G401 (cell line): ENCODE results near the gene NANOS3. TPM values are rescaled to one million over a fixed set of nuclear protein-coding genes. Genes with fewer than 3 reads are reported as not detected.

Experiments
- DNase-seq: peaks from one replicate; pipeline ENCODE4 v3.0.0-alpha.2; 2015; ENCODE audit warnings: low spot score
- in situ Hi-C: cut with HindIII; loops from 2 replicates; pipeline ENCODE4 v1.10.0; 2016; ENCODE audit warnings: low sequenced_read_pairs, mixed read lengths
- total RNA-seq: library from RNA; depleted of rRNA; stranded (reverse); fragments of >200 nt; shearing (Covaris generic); gene quantifications from 2 replicates; pipeline ENCODE4 v1.2.3, GENCODE V29; 2014

The NANOS3 gene
- total RNA-seq, 1 experiment from 2014 or later = 3.0 TPM

- in situ Hi-C loops = no loop called here
- DNase-seq = no peak
Observed at GRCh38 chr19:13882419-13882795, 5.5 kb downstream of the NANOS3 start.

DNA sequence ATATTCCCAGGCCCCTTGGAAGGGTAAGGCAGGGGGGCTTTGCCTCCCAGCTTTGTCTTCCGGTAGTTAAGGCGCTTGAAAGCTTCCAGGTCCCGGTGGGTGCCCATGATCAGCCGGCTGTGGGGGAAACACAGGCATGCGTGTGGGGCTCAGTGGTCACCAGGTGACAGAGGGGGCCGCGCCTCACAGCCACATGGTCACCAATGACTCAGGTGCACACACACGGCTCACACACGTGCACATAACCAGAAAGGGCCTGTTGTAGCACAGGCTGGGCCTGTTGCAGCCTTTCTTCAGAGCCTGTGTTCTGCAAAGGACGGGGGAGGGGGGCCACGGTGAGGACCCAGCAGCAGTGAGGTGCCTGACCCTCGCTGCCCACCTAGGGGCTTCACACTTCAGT is 5.9 kb downstream of the NANOS3 start:
- in situ Hi-C loops = no loop called here

DNA sequence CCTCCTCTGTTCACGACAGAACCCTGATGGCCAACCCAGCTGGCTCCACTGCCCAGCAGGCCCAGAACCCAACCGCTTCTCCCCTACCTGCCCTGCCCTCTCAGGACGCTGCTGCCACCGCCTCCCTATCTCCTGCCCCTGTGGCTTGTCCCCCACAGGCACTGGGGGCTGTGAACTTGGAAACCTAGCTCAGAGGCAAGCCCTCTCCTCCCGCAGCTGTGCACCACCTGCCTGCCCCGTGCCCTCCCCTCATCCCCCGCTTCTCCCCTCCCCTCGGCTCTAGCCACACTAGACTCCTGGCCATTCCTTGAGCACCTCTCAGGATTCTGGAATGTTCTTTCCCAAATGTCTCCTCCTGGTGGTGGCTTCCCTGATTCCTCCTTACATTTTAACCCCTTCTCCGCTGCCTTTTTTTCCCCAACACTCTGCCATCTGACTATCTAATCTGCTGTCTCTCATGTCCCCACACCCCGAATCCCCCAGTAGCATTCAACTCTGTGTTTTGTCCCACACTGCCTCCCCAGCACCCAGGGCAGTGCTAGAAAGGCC is 6.7 kb downstream of the NANOS3 start:
- in situ Hi-C loops = no loop called here
- no peak for DNase-seq

More for the DNA sequence above, 5.9 kb downstream of the NANOS3 start:
- DNase-seq = no peak

GRCh38 chr19:13884726-13885591 is 8.0 kb downstream of the NANOS3 start:
- no peak for DNase-seq
- in situ Hi-C loops = no loop called here

DNA sequence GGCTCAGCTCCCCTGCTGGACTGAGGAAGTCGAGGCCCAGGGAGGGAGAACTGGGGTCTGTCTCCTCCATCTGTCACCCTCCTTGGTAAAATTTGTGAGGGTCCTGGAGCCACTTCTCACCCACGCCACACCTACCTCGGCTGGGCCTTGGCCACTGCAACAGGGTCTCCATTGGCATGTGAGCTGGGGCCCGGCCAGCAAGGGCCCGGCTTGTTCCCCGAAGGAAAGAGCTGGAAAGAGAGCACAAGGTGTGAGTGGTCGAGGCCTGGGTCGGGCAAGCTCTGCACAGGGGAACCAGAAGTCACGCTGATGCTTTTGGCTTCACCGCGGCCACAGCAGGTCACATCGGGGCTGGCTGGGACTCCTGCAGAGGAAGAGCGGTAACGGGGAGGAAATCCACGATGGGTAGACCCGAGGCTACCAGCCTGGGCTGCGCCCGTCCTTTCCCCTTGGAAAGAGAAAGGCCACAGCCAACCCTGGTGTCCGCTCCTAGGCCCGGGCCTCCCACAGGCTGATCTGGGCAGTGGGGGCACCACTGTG is 9.0 kb downstream of the NANOS3 start:
- in situ Hi-C loops = no loop called here

GRCh38 chr19:13887018-13887436 is 10.1 kb downstream of the NANOS3 start:
- no peak for DNase-seq
- in situ Hi-C loops = no loop called here

More for the DNA sequence above, 9.0 kb downstream of the NANOS3 start:
- DNase-seq = no peak

DNA sequence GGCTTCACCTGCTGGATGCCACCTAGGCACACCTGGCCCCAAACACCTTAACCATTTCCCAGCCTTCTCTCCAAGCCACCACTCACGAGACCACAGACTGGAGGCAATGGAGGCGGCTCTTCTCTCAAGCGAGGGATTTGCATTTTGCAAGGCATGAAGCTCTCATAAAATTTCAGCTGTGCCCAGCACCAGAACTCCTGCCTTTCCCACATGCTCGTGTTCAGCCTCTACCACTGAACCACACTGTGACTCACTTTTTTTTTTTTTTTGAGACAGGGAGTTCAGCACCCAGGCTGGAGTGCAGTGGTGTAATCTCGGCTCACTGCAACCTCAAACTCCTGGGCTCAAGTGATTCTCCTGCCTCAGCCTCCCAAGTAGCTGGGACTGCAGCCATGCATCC is 10.6 kb downstream of the NANOS3 start:
- DNase-seq = no peak
- in situ Hi-C loops = no loop called here

- peak; percentile 74 for DNase-seq
- in situ Hi-C loops = no loop called here
Observed at GRCh38 chr19:13888281-13888680, 11.3 kb downstream of the NANOS3 start.

DNA sequence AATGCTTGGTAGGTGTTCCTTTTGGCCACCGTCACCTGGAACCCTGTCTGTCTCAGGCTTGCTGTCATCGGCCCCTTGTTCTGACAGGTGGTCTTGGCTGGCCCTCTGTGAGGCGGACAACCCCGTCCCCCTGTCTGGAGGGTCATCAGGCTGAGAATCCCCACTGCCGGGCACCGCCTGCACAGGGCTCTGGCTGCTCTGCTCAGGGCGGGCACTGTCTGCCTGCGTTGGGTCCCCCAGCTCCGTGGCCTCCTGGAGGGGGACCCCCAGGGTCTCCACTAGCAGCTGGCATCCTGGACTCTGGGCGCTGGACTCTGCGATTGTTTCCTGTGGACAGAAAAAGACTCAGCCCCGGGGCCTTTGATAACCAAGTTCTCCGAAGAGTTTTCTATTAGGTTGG is 13.2 kb downstream of the NANOS3 start:
- in situ Hi-C loops = no loop called here
- DNase-seq = no peak

DNA sequence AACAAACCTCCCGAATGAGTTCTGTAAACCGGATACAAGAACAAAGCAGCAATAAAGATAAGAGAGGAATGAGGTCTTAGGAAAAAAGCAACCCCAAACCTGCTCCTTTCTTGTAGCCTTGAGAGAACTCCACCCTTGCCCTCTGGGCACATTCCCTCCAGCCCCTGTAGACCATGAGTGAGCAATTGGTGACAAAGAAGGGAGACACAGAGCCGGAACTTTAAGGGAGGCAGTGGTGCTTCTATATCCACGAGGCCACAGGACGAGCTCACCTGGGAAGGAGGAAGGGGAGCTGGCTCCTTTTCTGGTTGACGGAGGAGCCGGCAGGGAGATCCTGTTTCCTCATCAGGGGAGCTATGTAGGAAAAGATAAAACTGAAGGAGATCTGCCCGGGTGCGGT is 15.9 kb downstream of the NANOS3 start:
- DNase-seq = no peak
- in situ Hi-C loops = no loop called here

GRCh38 chr19:13894552-13894951 is 17.6 kb downstream of the NANOS3 start:
- in situ Hi-C loops = no loop called here
- no peak for DNase-seq

GRCh38 chr19:13896227-13896626 is 19.3 kb downstream of the NANOS3 start:
- DNase-seq = no peak
- in situ Hi-C loops = no loop called here

GRCh38 chr19:13899393-13899792 is 22.5 kb downstream of the NANOS3 start:
- DNase-seq = no peak
- in situ Hi-C loops = no loop called here

GRCh38 chr19:13899912-13900584 is 23.1 kb downstream of the NANOS3 start:
- DNase-seq = no peak
- in situ Hi-C loops = loop anchor here (25.0 kb wide), 1 partner anchor 187 kb away; the partner anchor contains the start of genes C19orf67 and SAMD1

GRCh38 chr19:13902993-13903555 is 26.1 kb downstream of the NANOS3 start:
- in situ Hi-C loops = loop anchor here (25.0 kb wide), 1 partner anchor 184 kb away; the partner anchor contains the start of genes C19orf67 and SAMD1
- DNase-seq = no peak

DNA sequence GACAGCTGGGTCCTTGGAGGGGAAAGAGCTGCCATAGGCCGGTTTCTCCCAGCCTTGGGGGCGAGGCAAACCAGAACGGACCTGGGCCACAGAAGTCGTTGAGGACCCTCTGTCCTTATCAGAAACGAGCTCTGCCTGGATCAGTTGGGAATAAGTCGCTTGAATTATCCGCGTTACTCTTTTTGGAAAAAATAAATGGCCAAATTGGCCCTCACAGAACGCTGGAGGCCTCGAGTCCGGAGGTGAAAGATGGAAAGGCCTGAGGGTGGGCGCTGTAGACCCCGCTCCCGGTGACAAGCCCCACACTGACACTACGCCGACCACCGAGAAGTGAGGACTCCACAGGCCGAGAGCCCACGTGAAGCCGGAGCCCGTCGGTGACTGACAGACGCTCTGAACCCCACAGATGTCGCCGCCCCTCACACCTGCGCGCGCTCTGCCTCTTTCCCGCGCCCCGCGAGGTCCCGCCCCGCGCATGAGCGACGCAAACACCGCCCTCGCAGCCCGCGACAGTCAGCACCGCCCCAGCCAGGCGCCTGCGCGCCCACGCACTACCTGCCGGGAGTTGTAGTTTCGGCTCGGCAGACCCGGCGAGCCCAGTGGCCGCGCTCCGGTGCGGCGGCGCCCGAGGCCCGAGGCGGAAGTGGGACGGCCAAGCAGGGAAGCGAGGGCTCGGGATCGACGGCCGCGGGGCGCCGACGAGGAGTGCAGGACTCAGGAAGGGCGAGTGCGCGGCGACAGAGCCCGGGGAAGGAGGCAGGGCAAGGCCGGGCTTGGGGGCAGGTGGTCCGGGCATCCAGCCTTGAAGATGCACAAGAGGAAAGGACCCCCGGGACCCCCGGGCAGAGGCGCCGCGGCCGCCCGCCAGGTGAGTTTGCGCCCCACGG is 28.9 kb downstream of the NANOS3 start, which contains the start of the genes BRME1 and CC2D1A:
BRME1 (minus strand) TSS at position 484 of the 887 bp plus-strand sequence. CDS start 1,225 bp downstream, outside the sequence.
CC2D1A (plus strand) TSS at position 568 of the 887 bp plus-strand sequence; CDS start at position 809, 241 bp downstream.
- DNase-seq = peak; percentile 90
- in situ Hi-C loops = loop anchor here (25.0 kb wide), 1 partner anchor 181 kb away; the partner anchor contains the start of genes C19orf67 and SAMD1

DNA sequence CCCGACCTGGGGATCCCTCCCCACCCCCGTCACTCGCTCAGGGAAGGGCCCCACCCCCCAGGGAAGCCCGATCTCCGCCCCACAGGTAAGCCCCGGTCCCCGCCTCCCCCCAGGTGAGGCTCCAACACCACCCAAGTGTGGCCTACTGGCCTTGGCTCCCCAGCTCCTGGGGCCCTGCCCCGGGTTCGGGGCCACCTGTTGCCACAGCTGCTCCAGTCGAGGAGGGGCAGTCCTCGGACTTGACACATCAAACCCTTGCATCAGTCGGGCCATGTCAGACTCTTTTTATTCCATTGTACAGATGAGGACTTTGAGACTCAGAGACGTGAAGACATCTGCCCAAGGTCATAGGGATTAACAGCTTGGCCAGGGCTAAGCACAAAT is 29.6 kb downstream of the NANOS3 start:
- DNase-seq = no peak
- in situ Hi-C loops = loop anchor here (25.0 kb wide), 1 partner anchor 181 kb away; the partner anchor contains the start of genes C19orf67 and SAMD1

GRCh38 chr19:13906910-13907309 is 30.0 kb downstream of the NANOS3 start:
- in situ Hi-C loops = loop anchor here (25.0 kb wide), 1 partner anchor 180 kb away; the partner anchor contains the start of genes C19orf67 and SAMD1
- no peak for DNase-seq
